ENCODE results near the gene TBX3.

Gene TBX3

GRCh38 chr12:114666746-114667668 is 17.0 kb downstream of the TBX3 start:
- 4 to 7% methylated on average over 42 to 49 of the region's 53 CpGs for WGBS, 2 experiments (ENCODE audit: insufficient coverage in 2 of 2)
- Histone ChIP-seq H3K9me3 (ENCODE audit: control insufficient read depth, low read length) (no peaks in the 10 kb centered on the region), H3K36me3 (ENCODE audit: control insufficient read depth, insufficient read depth, low read length) (peaks cover 11% of the 10 kb centered on the region), H3K4me3 (ENCODE audit: extremely low read depth, insufficient read depth, low read length, poor library complexity, severe bottlenecking) (peak overlapping the region; percentile 25), H3K4me1 (ENCODE audit: control insufficient read depth, insufficient read depth, low read length, poor library complexity, severe bottlenecking) (peaks cover 54% of the 10 kb centered on the region), H3K27ac (ENCODE audit: low read depth, low read length, severe bottlenecking) (peak overlapping the region; percentile 79)

GRCh38 chr12:114665411-114666260 is 18.3 kb downstream of the TBX3 start:
- Histone ChIP-seq H3K9me3 (ENCODE audit: control insufficient read depth, low read length) (no peaks in the 10 kb centered on the region), H3K27ac (ENCODE audit: low read depth, low read length, severe bottlenecking) (peak overlapping the region; percentile 46), H3K4me1 (ENCODE audit: control insufficient read depth, insufficient read depth, low read length, poor library complexity, severe bottlenecking) (peaks cover 42% of the 10 kb centered on the region), H3K4me3 (ENCODE audit: extremely low read depth, insufficient read depth, low read length, poor library complexity, severe bottlenecking) (peak overlapping the region; percentile 18), H3K36me3 (ENCODE audit: control insufficient read depth, insufficient read depth, low read length) (no peaks in the 10 kb centered on the region)
- WGBS, 2 experiments (ENCODE audit: insufficient coverage in 2 of 2), result 1% methylated on average over 35 to 38 of the region's 54 CpGs

GRCh38 chr12:114664651-114665320 is 19.2 kb downstream of the TBX3 start:
- peaks cover 34% of the 10 kb centered on the region for H3K4me1 ChIP-seq (ENCODE audit: control insufficient read depth, insufficient read depth, low read length, poor library complexity, severe bottlenecking)
- H3K27ac ChIP-seq (ENCODE audit: low read depth, low read length, severe bottlenecking), result peak overlapping the region; percentile 16
- no peaks in the 10 kb centered on the region for H3K9me3 ChIP-seq (ENCODE audit: control insufficient read depth, low read length)
- no peaks in the 10 kb centered on the region for H3K36me3 ChIP-seq (ENCODE audit: control insufficient read depth, insufficient read depth, low read length)
- 1 to 3% methylated on average over 29 to 32 of the region's 47 CpGs for WGBS, 2 experiments (ENCODE audit: insufficient coverage in 2 of 2)
- peak overlapping the region; percentile 26 for H3K4me3 ChIP-seq (ENCODE audit: extremely low read depth, insufficient read depth, low read length, poor library complexity, severe bottlenecking)

GRCh38 chr12:114662512-114663177 is 21.3 kb downstream of the TBX3 start:
- H3K27ac ChIP-seq (ENCODE audit: low read depth, low read length, severe bottlenecking), result no peak overlapping the region
- H3K4me3 ChIP-seq (ENCODE audit: extremely low read depth, insufficient read depth, low read length, poor library complexity, severe bottlenecking), result no peak overlapping the region
- H3K36me3 ChIP-seq (ENCODE audit: control insufficient read depth, insufficient read depth, low read length), result no peaks in the 10 kb centered on the region
- 0 to 4% methylated on average over 2 to 3 of the region's 3 CpGs for WGBS, 2 experiments (ENCODE audit: insufficient coverage in 2 of 2)
- peaks cover 51% of the 10 kb centered on the region for H3K4me1 ChIP-seq (ENCODE audit: control insufficient read depth, insufficient read depth, low read length, poor library complexity, severe bottlenecking)
- no peaks in the 10 kb centered on the region for H3K9me3 ChIP-seq (ENCODE audit: control insufficient read depth, low read length)

- 91 to 100% methylated on average over 1 of the region's 1 CpG for WGBS, 2 experiments (ENCODE audit: insufficient coverage in 2 of 2)
- no peak overlapping the region for H3K4me3 ChIP-seq (ENCODE audit: extremely low read depth, insufficient read depth, low read length, poor library complexity, severe bottlenecking)
- H3K9me3 ChIP-seq (ENCODE audit: control insufficient read depth, low read length), result no peaks in the 10 kb centered on the region
- H3K27ac ChIP-seq (ENCODE audit: low read depth, low read length, severe bottlenecking), result no peak overlapping the region
- peaks cover 50% of the 10 kb centered on the region for H3K4me1 ChIP-seq (ENCODE audit: control insufficient read depth, insufficient read depth, low read length, poor library complexity, severe bottlenecking)
- H3K36me3 ChIP-seq (ENCODE audit: control insufficient read depth, insufficient read depth, low read length), result no peaks in the 10 kb centered on the region
Measured at GRCh38 chr12:114661245-114661644, 22.7 kb downstream of the TBX3 start.

GRCh38 chr12:114659084-114659483 is 24.9 kb downstream of the TBX3 start:
- no peak overlapping the region for H3K4me3 ChIP-seq (ENCODE audit: extremely low read depth, insufficient read depth, low read length, poor library complexity, severe bottlenecking)
- H3K36me3 ChIP-seq (ENCODE audit: control insufficient read depth, insufficient read depth, low read length), result no peaks in the 10 kb centered on the region
- H3K4me1 ChIP-seq (ENCODE audit: control insufficient read depth, insufficient read depth, low read length, poor library complexity, severe bottlenecking), result peaks cover 52% of the 10 kb centered on the region
- H3K9me3 ChIP-seq (ENCODE audit: control insufficient read depth, low read length), result no peaks in the 10 kb centered on the region
- H3K27ac ChIP-seq (ENCODE audit: low read depth, low read length, severe bottlenecking), result no peak overlapping the region

GRCh38 chr12:114658002-114658441 is 26.0 kb downstream of the TBX3 start:
- Histone ChIP-seq H3K4me3 (ENCODE audit: extremely low read depth, insufficient read depth, low read length, poor library complexity, severe bottlenecking) (no peak overlapping the region), H3K9me3 (ENCODE audit: control insufficient read depth, low read length) (no peaks in the 10 kb centered on the region), H3K36me3 (ENCODE audit: control insufficient read depth, insufficient read depth, low read length) (no peaks in the 10 kb centered on the region), H3K27ac (ENCODE audit: low read depth, low read length, severe bottlenecking) (peak overlapping the region; percentile 58), H3K4me1 (ENCODE audit: control insufficient read depth, insufficient read depth, low read length, poor library complexity, severe bottlenecking) (peaks cover 45% of the 10 kb centered on the region)
- WGBS, 2 experiments (ENCODE audit: insufficient coverage in 2 of 2), result no CpG with 5 or more reads among the region's 1 CpG

- Histone ChIP-seq H3K9me3 (ENCODE audit: control insufficient read depth, low read length) (no peaks in the 10 kb centered on the region), H3K4me1 (ENCODE audit: control insufficient read depth, insufficient read depth, low read length, poor library complexity, severe bottlenecking) (peaks cover 42% of the 10 kb centered on the region), H3K27ac (ENCODE audit: low read depth, low read length, severe bottlenecking) (no peak overlapping the region), H3K4me3 (ENCODE audit: extremely low read depth, insufficient read depth, low read length, poor library complexity, severe bottlenecking) (no peak overlapping the region), H3K36me3 (ENCODE audit: control insufficient read depth, insufficient read depth, low read length) (no peaks in the 10 kb centered on the region)
- WGBS, 2 experiments (ENCODE audit: insufficient coverage in 2 of 2), result 73% methylated on average over 5 of the region's 6 CpGs; no CpG with 5 or more reads in 1 of the 2 experiments
Measured at GRCh38 chr12:114657597-114657920, 26.4 kb downstream of the TBX3 start.

- Histone ChIP-seq H3K36me3 (ENCODE audit: control insufficient read depth, insufficient read depth, low read length) (no peaks in the 10 kb centered on the region), H3K27ac (ENCODE audit: low read depth, low read length, severe bottlenecking) (peak overlapping the region; percentile 83)
Measured at GRCh38 chr12:114656906-114657596, 26.9 kb downstream of the TBX3 start.

More at GRCh38 chr12:114656906-114657596, 26.9 kb downstream of the TBX3 start:
- 42 to 59% methylated on average over 2 to 3 of the region's 8 CpGs for WGBS, 2 experiments (ENCODE audit: insufficient coverage in 2 of 2)
- peaks cover 42% of the 10 kb centered on the region for H3K4me1 ChIP-seq (ENCODE audit: control insufficient read depth, insufficient read depth, low read length, poor library complexity, severe bottlenecking)
- no peaks in the 10 kb centered on the region for H3K9me3 ChIP-seq (ENCODE audit: control insufficient read depth, low read length)
- no peak overlapping the region for H3K4me3 ChIP-seq (ENCODE audit: extremely low read depth, insufficient read depth, low read length, poor library complexity, severe bottlenecking)
